Activated T-helper 17 cell treated with anti-CD3 and anti-CD28 coated beads, Interleukin-2, amount 50 U/mL, for 72 hours (primary cell): Measurements from ENCODE around the gene AOPEP. TPM values are rescaled to one million over a fixed set of nuclear protein-coding genes. Genes with fewer than 3 reads are reported as not detected.
A peak's percentile ranks its signal among the peaks of the same experiment; 100 is the strongest.
"Not testable (repeated sequence)": the region's sequence is repeated elsewhere in the genome, so short reads cannot be mapped to it uniquely, and the experiment has no call there.

Experiments
- ATAC-seq: fragments of 150-1000 bp; cut with Tn5 transposase; replicated peaks from 2 replicates; pipeline ENCODE4 v1.10.0; 2021; ENCODE audit warnings: mild to moderate bottlenecking, moderate library complexity
- H3K27ac Mint-ChIP-seq: one replicate; pipeline ENCODE4 v1.8.0; 2022; ENCODE audit warnings: mixed read lengths
- H3K27me3 Mint-ChIP-seq: one replicate; pipeline ENCODE4 v1.8.0; 2022; ENCODE audit warnings: mixed read lengths
- H3K36me3 Mint-ChIP-seq: one replicate; pipeline ENCODE4 v1.8.0; 2022; ENCODE audit warnings: low read depth, mild to moderate bottlenecking, mixed read lengths
- H3K4me1 Mint-ChIP-seq: one replicate; pipeline ENCODE4 v1.8.0; 2022; ENCODE audit warnings: mixed read lengths
- H3K4me3 Mint-ChIP-seq: one replicate; pipeline ENCODE4 v1.8.0; 2022; ENCODE audit warnings: mild to moderate bottlenecking, mixed read lengths
- H3K9me3 Mint-ChIP-seq: one replicate; pipeline ENCODE4 v1.8.0; 2022; ENCODE audit warnings: mixed read lengths
- total RNA-seq, 2 donors: library from RNA; stranded (reverse); gene quantifications; one replicate each; pipeline ENCODE4 v1.2.3, GENCODE V29; 2022

The AOPEP gene
- total RNA-seq, 2 donors from 2014 or later, result 15.5 to 16.4 TPM

DNA sequence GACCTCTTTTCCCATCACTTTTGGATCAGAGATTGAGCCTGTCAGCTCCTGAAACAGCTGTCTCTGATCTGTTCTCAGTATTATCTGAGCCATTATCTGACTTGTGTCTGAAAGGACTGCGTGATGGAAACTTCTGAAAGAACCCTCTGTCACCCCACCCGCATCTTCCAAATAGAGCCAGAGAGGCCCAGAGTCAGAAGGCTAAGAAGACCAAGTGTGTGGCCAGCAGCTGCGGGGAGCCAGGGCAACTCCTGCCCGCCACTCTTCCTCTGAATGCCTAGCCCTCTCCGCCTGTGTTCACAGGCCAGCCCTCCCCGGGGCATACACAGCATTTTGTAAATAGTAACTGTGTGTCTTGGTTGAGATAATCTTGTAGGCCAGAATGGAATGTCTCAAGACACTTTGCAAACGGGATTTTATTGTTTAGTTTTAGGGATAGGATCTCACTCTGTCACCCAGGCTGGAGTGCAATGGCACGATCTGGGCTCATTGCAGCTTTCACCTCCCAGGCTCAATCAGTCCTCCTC lies 92.7 kb downstream of the AOPEP start:
- H3K4me1 Mint-ChIP-seq, result peaks cover 6% of the 10 kb centered on the region

DNA sequence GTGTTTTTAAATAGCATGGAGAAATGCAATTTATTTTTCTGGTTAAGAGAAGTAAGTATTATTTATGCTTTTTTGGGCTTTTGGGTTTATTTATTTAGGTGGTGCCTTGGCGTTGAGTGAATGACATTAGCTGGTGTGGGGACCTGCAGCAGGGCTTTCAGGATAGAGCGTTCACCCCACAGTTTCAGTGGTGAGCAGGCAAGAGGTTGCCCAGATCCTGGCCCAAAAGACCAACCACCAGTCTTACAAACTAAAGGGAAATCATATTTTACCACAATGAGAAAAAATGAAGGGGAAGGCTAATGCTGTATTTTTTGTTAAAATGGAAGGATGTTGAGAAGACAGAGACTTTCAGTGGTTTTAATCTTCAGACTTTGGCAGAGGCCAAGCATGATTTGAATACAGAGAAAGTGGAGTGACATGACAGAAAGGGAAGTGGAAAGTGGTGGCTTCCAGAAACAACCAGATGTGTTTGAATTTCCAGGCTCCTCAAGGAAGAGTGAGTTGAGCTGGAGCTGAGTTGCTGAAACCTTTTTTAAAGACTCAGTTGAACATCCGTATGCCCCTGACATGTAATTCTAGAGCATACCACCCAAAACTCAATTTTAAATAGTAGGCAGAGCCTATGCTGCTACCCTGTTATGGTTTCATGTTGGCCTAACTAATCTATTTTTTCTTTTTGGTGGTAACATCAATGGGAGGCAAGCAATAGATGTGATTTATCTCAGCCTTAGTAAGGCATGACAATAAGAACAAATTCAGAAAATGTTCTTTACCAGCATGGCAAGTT lies 94.8 kb downstream of the AOPEP start:
- ATAC-seq, result peak; percentile 71
- peak overlapping the region; percentile 55 for H3K27ac Mint-ChIP-seq
- H3K36me3 Mint-ChIP-seq, result peaks cover 6% of the 10 kb centered on the region
- no peaks in the 10 kb centered on the region for H3K9me3 Mint-ChIP-seq
- peaks cover 7% of the 10 kb centered on the region for H3K4me1 Mint-ChIP-seq
- H3K4me3 Mint-ChIP-seq, result no peak overlapping the region
- no peaks in the 10 kb centered on the region for H3K27me3 Mint-ChIP-seq

More for the DNA sequence above, 92.7 kb downstream of the AOPEP start:
- Mint-ChIP-seq H3K27ac (no peak overlapping the region), H3K27me3 (no peaks in the 10 kb centered on the region), H3K4me3 (no peak overlapping the region), H3K36me3 (peaks cover 5% of the 10 kb centered on the region), H3K9me3 (no peaks in the 10 kb centered on the region)
- no peak for ATAC-seq

DNA sequence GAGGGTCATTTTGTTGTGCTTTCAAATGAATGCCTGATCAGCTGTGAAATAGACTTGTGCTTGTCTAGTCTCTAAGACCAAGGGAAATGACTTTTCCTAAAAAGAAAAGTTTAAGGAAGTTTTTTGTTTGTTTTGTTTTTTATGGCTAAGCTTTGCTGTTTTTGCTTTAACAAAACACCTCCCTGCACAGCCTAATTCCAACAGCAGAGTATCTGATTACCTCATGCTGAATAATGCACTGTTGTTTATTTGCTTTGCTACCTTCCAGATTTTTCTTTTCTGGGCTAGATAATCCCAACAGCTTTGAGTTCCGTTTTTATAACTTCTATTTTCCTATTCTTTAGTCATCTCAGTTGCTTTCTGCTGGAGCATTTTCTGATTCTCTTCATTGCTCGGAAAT lies 95.8 kb downstream of the AOPEP start:
- H3K9me3 Mint-ChIP-seq, result no peaks in the 10 kb centered on the region
- no peak for ATAC-seq
- peaks cover 12% of the 10 kb centered on the region for H3K36me3 Mint-ChIP-seq
- peaks cover 12% of the 10 kb centered on the region for H3K4me1 Mint-ChIP-seq
- no peak overlapping the region for H3K27ac Mint-ChIP-seq
- H3K4me3 Mint-ChIP-seq, result no peak overlapping the region
- H3K27me3 Mint-ChIP-seq, result no peaks in the 10 kb centered on the region

DNA sequence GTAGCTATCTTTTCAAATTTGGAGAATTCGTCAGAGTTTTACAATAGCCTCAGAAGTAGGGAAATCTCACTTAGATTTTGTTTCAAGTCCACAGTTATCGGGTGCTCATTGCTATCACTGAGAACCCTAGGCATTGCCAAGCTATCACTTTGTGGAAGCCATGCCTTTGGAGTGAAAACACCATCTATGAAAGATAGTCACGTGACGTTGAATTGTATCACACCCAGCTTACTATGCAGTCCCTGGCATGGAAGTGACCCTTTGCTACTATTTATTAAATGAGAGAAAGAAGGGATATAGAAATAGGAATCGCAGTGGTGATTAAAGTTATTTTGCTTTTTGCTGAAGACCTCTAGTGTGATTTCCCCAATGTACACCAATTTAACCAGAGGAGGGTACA lies 97.2 kb downstream of the AOPEP start:
- Mint-ChIP-seq H3K27me3 (no peaks in the 10 kb centered on the region), H3K27ac (no peak overlapping the region), H3K4me1 (peaks cover 12% of the 10 kb centered on the region), H3K4me3 (no peak overlapping the region), H3K36me3 (peaks cover 19% of the 10 kb centered on the region), H3K9me3 (no peaks in the 10 kb centered on the region)
- no peak for ATAC-seq

DNA sequence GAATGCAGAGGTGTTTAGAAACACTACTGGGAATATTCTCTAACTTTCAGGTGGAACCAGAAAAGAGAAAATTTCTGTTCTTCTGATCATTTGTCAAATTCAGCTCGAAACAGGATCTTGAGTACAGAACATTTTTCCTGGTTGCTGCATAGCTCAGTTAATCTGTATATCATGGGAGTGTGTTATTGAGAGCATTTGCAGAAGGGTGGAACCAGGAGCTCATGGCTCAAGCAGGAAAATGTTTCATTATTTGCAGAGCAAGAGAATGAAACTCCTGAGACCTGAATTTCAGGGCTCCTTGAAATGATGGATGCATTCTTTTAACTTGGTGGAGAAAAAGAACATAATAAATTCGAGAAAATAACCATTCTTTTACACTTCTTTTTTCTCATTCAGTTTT lies 97.9 kb downstream of the AOPEP start:
- no peaks in the 10 kb centered on the region for H3K27me3 Mint-ChIP-seq

DNA sequence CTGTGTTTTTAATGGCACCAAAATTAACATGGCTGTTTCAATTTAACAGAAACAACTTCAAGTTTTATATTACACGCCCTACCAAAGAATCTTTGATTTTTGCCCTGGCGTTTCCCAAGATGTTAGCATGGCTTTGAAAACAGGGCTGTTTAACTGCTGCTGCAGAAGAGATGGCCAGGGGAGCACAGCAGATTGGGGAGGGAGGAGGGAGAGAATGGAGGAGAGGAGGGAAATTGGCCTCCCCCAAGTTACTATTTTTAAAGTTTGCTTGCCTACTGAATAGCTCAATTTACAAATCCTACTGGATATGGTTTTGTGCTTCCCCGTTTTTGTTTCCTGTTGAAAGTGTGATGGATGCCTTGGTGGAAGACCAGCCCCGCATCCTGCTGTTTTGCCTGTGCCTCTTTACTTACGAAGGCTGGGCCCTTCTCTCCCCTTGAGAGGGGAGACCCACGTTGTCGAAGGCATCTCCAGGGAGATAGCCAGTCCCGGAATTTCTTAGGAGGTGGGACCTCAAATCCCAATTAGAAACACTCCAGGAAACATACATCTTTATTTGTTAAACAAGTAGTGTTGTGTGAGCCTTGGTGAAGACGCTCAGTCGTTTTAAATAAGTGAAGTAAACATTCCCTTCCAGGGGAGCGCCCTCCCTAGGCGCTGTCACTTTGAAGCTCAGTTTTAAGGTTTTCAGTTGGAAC lies 98.6 kb downstream of the AOPEP start:
- Mint-ChIP-seq H3K4me1 (peaks cover 12% of the 10 kb centered on the region), H3K27me3 (no peaks in the 10 kb centered on the region), H3K4me3 (no peak overlapping the region), H3K9me3 (no peaks in the 10 kb centered on the region), H3K27ac (no peak overlapping the region), H3K36me3 (peaks cover 19% of the 10 kb centered on the region)
- ATAC-seq, result no peak

More for the DNA sequence above, 97.9 kb downstream of the AOPEP start:
- H3K4me3 Mint-ChIP-seq, result no peak overlapping the region
- peaks cover 12% of the 10 kb centered on the region for H3K4me1 Mint-ChIP-seq
- no peak for ATAC-seq
- H3K27ac Mint-ChIP-seq, result no peak overlapping the region
- H3K9me3 Mint-ChIP-seq, result no peaks in the 10 kb centered on the region
- H3K36me3 Mint-ChIP-seq, result peaks cover 19% of the 10 kb centered on the region

DNA sequence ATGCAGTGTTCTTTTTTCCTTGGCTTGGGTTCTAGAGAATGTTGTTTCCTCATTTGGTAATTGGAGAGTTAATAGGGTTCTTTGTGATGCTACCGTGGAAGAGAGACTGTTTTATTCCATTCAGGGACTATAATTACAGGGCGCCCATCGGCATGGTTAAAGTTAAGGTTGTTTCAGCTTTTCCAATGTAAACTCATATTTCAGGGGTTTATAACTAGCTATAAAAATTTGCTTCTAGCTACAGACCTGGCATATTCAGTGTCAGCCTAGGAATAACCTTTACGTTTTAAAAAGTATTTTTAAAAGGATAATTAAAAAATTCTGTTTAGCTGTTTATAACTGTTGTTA lies 99.1 kb downstream of the AOPEP start:
- Mint-ChIP-seq H3K9me3 (no peaks in the 10 kb centered on the region), H3K27me3 (no peaks in the 10 kb centered on the region), H3K4me3 (no peak overlapping the region), H3K4me1 (peaks cover 12% of the 10 kb centered on the region), H3K27ac (no peak overlapping the region), H3K36me3 (peaks cover 22% of the 10 kb centered on the region)
- ATAC-seq, result no peak

DNA sequence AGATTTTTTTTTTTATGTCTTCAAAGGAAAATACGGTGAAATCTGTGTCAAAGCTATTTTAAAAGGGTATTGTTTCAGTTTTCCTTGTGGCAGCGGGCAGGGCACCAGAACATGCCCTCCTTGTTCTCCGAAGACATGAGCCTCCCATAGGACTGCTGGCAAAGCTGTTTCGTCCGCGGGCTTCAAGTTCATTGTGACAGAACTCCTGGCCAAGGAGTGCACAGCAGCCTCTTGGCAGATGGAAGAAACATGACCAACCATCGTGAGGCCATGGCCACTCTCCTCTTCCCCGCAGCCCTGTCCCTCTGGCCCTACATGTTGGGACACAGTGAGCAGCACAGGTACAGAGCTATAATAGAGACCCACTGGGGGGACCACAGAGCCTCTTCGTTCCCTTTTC lies 99.5 kb downstream of the AOPEP start:
- no peak for ATAC-seq
- Mint-ChIP-seq H3K4me1 (peaks cover 10% of the 10 kb centered on the region), H3K27me3 (no peaks in the 10 kb centered on the region), H3K4me3 (no peak overlapping the region), H3K27ac (no peak overlapping the region), H3K36me3 (peaks cover 24% of the 10 kb centered on the region), H3K9me3 (no peaks in the 10 kb centered on the region)

DNA sequence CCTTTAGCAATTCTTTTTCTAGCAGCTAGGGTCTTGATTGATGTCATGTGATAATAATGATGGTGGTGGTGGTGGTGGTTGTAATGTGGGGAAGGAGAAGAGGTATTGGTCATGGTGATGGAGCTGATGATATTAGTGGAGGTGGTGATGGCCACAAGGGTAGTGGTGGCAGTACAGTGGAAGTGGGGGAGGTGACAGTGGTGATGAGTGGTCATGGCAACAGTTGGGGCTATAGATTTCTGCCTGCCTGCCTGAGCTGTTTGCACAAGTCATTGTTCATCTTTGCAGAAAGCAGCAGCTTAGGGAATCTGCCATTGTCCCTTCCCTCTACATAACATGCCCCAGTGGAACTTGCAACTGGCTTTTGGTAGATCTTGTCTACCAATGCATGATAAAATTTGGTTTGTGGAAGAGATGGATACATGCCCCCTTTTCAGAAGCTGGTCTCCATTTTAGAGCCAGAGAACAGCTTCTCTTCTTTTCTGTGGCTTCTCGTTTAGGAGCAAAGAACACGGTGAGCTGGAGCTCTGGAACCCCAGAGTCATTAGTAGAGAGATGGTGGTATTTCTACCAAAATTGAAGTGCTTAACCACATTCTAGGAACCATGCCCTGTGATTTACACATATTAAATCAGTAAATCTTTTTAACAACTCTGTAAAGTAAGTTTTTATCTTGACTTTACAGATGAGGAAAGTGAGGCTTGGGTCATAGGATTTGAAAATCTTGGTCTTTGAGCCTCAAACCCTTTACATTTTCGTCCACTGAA lies 100.3 kb downstream of the AOPEP start:
- Mint-ChIP-seq H3K9me3 (no peaks in the 10 kb centered on the region), H3K27ac (no peak overlapping the region), H3K4me3 (no peak overlapping the region), H3K36me3 (peaks cover 21% of the 10 kb centered on the region), H3K4me1 (peaks cover 6% of the 10 kb centered on the region), H3K27me3 (no peaks in the 10 kb centered on the region)
- no peak for ATAC-seq

DNA sequence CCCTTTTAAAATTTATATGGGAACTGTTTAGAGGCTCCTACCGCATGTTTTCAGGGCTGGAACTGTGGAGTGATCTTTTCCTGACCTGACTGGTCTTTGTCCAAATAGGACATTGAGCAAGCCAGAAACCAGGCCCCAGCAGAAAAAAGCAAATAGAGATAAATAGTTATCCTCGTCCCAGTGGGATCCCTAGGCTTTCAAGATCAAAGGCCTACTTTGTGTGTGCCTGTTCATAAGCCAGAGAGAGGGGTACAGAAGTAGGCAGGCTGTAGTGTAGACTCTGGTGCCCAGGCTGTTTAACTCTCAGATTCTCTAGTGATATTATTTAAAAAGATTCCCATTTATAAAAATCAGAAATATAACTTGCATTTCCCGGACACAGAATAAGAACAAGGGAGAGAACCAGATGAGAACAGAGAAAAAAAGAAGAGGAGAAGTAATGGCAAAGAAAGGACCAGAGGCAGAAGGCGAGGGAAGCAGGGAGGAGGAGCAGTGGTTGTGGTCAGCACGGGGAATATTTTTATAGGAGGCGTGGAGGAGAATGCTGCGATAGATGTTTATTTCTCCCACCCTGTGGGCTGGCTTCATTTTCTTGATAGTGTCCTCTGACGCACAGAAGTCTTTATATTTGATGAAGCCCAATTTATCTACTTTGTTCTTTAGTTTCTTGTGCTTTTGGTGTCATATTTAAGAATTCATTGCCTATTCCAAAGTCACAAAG lies 101.2 kb downstream of the AOPEP start:
- H3K4me1 Mint-ChIP-seq, result peaks cover 6% of the 10 kb centered on the region
- H3K27me3 Mint-ChIP-seq, result no peaks in the 10 kb centered on the region
- no peaks in the 10 kb centered on the region for H3K9me3 Mint-ChIP-seq
- no peak overlapping the region for H3K4me3 Mint-ChIP-seq
- peak overlapping the region; percentile 55 for H3K27ac Mint-ChIP-seq
- H3K36me3 Mint-ChIP-seq, result peaks cover 21% of the 10 kb centered on the region
- no peak for ATAC-seq

DNA sequence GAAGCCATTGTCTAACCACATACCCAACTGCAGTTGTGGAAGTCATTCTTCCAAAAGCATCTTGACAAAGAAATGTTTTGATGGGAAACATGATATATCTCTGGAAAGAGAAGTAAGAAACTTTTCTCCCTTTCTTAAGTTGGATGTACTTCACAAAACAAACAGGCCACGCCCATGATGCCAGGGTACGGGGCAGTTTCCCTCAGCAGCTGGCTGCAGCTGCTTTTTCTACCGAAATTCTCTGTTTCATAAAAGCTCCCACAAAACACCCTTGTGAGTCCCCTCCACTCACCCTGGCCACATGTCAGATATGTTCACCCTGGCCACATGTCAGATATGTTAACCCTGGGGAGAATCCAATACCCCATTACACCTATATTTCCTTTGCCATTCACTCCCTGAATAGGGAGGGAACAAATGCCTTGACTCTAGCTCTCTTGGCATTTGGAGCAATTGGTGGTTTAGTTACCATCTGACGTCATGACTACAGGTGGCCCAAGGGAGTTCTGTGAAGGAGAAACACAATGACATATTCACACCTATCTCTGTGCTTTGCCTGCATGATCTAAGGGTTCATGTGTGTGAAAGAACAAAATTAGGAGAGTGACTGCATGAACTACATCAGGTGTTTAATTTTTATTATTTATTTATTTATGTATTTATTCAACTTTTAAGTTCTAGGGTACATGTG lies 103.0 kb downstream of the AOPEP start:
- no peaks in the 10 kb centered on the region for H3K9me3 Mint-ChIP-seq
- H3K27me3 Mint-ChIP-seq, result no peaks in the 10 kb centered on the region
- no peak overlapping the region for H3K27ac Mint-ChIP-seq
- H3K4me1 Mint-ChIP-seq, result peaks cover 6% of the 10 kb centered on the region
- H3K36me3 Mint-ChIP-seq, result peaks cover 21% of the 10 kb centered on the region
- no peak for ATAC-seq
- H3K4me3 Mint-ChIP-seq, result no peak overlapping the region

DNA sequence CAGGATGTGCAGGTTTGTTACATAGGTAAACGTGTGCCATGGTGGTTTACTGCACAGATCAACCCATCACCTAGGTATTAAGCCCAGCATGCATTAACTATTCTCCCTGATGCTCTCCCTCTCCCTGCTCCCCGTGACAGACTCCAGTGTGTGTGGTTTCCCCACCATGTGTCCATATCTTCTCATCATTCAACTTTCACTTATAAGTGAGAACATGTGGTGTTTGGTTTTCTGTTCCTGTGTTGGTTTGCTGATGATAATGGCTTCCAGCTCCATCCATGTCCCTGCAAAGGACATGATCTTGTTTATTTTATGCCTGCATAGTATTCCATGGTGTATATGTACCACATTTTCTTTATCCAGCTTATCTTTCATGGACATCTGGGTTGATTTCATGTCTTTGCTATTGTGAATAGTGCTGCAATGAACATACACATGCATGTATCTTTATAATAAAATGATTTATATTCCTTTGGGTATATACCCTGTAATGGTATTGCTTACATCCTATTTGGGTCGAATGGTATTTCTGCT lies 103.6 kb downstream of the AOPEP start:
- ATAC-seq, H3K27ac Mint-ChIP-seq, H3K4me3 Mint-ChIP-seq, H3K27me3 Mint-ChIP-seq, H3K9me3 Mint-ChIP-seq: not testable (repeated sequence)
- Mint-ChIP-seq H3K4me1 (peaks cover 10% of the 10 kb centered on the region), H3K36me3 (peaks cover 21% of the 10 kb centered on the region)

DNA sequence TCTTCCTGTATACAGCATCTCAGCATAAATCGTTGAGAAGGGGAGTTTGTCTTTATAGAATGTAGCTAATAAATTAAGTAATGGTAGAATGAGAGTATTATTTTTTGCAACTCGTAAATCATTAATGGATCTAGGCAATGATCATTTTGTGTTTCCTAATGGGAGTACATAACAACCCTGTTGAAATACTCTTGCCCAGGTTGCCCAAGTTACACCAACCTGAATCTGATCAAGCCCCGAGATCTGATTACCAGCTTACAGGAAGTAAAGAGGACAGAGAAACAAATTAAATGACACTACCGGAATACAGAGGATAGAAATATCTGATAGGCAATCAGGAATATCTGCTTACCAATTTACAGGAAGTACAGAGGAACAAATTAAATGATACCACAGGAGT lies 107.3 kb downstream of the AOPEP start:
- H3K9me3 Mint-ChIP-seq, result no peaks in the 10 kb centered on the region
- H3K27ac Mint-ChIP-seq, result no peak overlapping the region
- H3K4me3 Mint-ChIP-seq, result no peak overlapping the region
- H3K4me1 Mint-ChIP-seq, result peaks cover 9% of the 10 kb centered on the region
- peaks cover 7% of the 10 kb centered on the region for H3K36me3 Mint-ChIP-seq
- no peaks in the 10 kb centered on the region for H3K27me3 Mint-ChIP-seq
- no peak for ATAC-seq
